ENCODE results near the gene GAL3ST2.

GAL3ST2 gene

DNA sequence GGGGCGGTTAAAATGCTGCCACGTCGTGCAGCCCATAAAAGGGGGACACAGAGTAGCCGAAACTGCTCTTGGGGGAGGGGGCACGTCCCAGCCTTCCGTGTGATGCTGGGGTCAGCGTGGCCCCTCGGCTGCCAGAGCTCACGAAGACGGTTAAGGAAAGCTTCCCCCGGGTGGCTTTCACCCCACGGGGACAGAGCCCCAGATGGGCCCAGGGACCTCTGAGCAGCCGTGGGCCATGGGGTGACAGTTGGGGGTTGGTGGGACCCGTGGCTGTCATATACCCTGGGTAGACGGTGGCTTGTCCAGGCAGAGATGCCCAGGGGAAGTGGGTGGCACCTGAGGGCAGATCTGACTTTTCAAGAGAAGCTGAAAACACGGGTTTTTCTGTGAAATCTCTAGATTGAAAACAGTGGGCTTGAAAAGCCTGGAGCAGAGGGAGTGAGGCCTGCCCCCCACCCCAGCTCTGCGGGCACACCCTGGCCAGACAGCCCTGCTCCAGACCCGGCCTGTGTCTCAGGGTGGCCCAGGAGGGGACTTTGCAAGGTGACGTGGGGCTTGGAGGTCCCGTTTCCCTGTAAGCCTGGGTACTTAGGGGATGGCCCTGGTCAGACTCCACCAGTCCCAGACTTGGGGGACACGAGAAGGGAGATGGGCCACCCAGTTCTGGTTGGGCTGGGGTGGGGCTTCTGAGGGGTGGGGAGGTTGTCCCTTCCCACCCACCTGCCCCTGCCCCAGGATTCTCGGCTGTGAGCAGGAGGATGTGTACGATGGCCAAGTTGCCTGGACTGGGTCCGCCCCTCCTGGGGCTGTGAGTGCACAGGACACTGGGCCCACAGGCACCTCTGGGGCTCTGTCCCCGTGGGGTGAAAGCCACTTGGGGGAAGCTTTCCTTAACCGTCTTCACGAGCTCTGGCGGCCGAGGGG is 33.0 kb downstream of the GAL3ST2 start:
- intact Hi-C loops (cut with micrococcal nuclease): no loop called here
- peaks cover 7% of the 10 kb centered on the region for H3K27me3 Mint-ChIP-seq
- H3K4me1 Mint-ChIP-seq (ENCODE audit: low read depth): no peaks in the 10 kb centered on the region
- H3K36me3 Mint-ChIP-seq (ENCODE audit: low read depth): no peaks in the 10 kb centered on the region
- H3K27ac Mint-ChIP-seq: no peak overlapping the region
- no peak overlapping the region for H3K4me3 Mint-ChIP-seq
- H3K9me3 Mint-ChIP-seq: no peaks in the 10 kb centered on the region

DNA sequence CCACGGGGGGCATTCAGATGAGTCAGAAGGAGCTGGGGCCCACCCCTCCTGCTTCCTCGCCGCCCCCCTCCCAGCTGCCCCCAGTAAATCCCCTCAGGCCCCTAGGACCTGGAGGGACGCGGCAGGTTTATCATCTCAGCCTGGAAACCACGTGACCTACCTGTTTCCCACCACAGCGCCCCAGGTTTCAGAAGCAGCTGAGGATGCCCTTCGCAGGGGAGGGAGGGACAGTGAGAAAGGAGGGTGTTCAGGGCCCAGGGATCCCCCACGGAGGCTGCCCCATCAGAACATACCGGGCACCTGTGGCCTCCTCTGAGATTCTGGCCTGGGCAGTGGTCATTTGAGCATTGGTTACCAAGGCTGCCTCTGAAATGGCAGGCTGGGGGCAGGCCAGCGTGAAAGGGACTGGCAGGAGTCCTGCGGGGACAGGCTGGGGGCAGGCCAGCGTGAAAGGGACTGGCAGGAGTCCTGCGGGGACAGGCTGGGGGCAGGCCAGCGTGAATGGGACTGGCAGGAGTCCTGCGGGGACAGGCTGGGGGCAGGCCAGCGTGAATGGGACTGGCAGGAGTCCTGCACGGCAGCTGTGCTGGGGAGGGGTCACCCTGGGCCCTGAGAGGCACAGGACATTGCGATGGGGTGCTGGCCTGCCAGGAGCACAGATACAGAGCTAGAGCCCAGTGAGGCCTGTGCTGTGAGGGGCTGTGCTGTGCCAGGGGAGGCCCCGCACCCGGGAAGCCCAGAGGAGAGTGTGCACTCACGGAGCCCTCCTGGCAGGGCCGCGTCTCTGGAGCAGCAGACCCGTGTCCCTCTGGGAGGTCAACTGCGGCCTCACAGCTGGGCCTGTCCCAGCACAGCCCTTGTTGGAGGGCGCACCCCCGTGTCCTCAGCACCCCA is 33.9 kb downstream of the GAL3ST2 start:
- H3K36me3 Mint-ChIP-seq (ENCODE audit: low read depth): no peaks in the 10 kb centered on the region
- H3K9me3 Mint-ChIP-seq: no peaks in the 10 kb centered on the region
- no peak overlapping the region for H3K4me3 Mint-ChIP-seq
- intact Hi-C loops (cut with micrococcal nuclease): no loop called here
- H3K27ac Mint-ChIP-seq: no peak overlapping the region
- peaks cover 2% of the 10 kb centered on the region for H3K27me3 Mint-ChIP-seq
- no peaks in the 10 kb centered on the region for H3K4me1 Mint-ChIP-seq (ENCODE audit: low read depth)

- intact Hi-C loops (cut with micrococcal nuclease): no loop called here
- H3K36me3 Mint-ChIP-seq (ENCODE audit: low read depth): no peaks in the 10 kb centered on the region
- H3K4me3 Mint-ChIP-seq: no peak overlapping the region
- H3K9me3 Mint-ChIP-seq: no peaks in the 10 kb centered on the region
- H3K27ac Mint-ChIP-seq: no peak overlapping the region
- peaks cover 2% of the 10 kb centered on the region for H3K27me3 Mint-ChIP-seq
- H3K4me1 Mint-ChIP-seq (ENCODE audit: low read depth): no peaks in the 10 kb centered on the region
Observed at GRCh38 chr2:241811201-241811951, 34.8 kb downstream of the GAL3ST2 start.

DNA sequence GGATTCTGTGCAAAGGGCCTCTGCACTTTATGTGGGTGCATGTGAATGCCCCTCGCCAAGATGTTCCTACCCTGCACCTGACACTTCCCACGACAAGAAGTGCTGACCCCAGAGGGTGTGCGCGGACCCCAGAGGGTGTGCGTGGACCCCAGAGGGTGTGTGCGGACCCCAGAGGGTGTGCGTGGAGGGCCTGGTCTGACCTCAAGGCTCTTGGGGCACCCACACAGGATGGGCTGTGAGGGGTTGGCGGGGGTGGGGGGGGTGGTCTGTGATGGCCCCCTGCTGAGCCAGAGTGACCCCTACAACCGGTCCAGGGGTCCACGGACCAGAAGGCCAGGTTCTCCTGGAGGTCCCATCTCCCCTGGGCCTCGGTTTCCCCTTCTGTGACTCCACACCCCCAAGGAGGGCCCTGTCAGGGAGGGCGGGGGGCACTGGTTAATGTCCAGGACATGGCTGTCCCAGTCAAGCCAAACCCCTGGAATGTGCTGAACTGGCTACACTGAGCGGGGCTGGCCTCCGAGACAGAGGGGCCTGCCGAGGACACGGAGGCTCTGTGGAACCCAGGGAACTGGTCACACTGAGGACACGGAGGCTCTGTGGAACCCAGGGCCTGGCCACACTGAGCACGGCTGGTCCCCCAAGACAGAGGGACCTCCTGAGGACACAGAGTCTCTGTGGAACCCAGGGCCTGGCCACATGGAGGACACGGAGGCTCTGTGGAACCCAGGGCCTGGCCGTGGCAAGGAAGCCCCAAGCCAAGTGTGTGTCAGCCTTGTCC is 35.5 kb downstream of the GAL3ST2 start:
- peaks cover 1% of the 10 kb centered on the region for H3K4me1 Mint-ChIP-seq (ENCODE audit: low read depth)
- H3K4me3 Mint-ChIP-seq: no peak overlapping the region
- H3K27ac Mint-ChIP-seq: no peak overlapping the region
- no peaks in the 10 kb centered on the region for H3K36me3 Mint-ChIP-seq (ENCODE audit: low read depth)
- no peaks in the 10 kb centered on the region for H3K9me3 Mint-ChIP-seq
- H3K27me3 Mint-ChIP-seq: peaks cover 2% of the 10 kb centered on the region
- intact Hi-C loops (cut with micrococcal nuclease): no loop called here

GRCh38 chr2:241812730-241813643 is 36.4 kb downstream of the GAL3ST2 start:
- H3K27ac Mint-ChIP-seq: no peak overlapping the region
- H3K9me3 Mint-ChIP-seq: no peaks in the 10 kb centered on the region
- peaks cover 2% of the 10 kb centered on the region for H3K27me3 Mint-ChIP-seq
- H3K36me3 Mint-ChIP-seq (ENCODE audit: low read depth): no peaks in the 10 kb centered on the region
- intact Hi-C loops (cut with micrococcal nuclease): no loop called here
- no peak overlapping the region for H3K4me3 Mint-ChIP-seq
- H3K4me1 Mint-ChIP-seq (ENCODE audit: low read depth): peaks cover 10% of the 10 kb centered on the region

DNA sequence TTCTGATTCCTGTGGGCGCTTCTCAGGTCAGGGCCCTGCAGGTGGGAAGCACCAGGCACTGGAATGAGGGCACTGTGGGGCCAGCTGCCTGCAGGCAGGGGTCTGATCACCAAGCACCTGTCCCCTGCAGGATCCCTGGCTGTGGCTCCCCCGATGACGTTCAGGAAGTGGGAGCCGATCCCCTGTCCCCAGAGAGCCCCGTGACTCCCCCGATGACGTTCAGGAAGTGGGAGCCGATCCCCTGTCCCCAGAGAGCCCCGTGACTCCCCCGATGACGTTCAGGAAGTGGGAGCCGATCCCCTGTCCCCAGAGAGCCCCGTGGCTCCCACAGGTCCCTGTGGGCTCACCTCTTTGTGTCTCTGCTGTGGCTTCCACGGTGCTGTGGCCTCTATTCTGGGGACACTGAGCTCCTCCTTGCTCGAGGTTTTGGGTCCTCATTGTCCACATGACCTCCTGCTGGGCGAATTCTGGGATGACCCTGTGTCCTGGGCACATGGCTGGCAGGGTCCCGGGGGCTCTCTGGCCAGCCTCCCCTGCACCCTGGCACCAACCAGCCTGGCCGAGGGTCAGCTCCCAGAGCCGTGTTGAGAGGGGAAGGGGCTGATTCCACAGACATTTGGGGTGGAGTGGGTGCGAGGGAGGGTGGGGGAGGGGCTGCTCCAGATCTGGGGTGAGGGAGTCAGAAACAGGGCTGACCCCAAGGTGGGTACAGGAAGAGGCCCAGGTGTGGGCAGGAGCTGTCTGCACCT is 37.2 kb downstream of the GAL3ST2 start:
- Mint-ChIP-seq H3K4me3 (no peak overlapping the region), H3K27me3 (peaks cover 5% of the 10 kb centered on the region), H3K4me1 (ENCODE audit: low read depth) (peaks cover 12% of the 10 kb centered on the region), H3K27ac (no peak overlapping the region), H3K36me3 (ENCODE audit: low read depth) (no peaks in the 10 kb centered on the region), H3K9me3 (no peaks in the 10 kb centered on the region)
- intact Hi-C loops (cut with micrococcal nuclease): no loop called here

- H3K27ac Mint-ChIP-seq: no peak overlapping the region
- peaks cover 12% of the 10 kb centered on the region for H3K4me1 Mint-ChIP-seq (ENCODE audit: low read depth)
- no peaks in the 10 kb centered on the region for H3K9me3 Mint-ChIP-seq
- peaks cover 5% of the 10 kb centered on the region for H3K27me3 Mint-ChIP-seq
- H3K4me3 Mint-ChIP-seq: no peak overlapping the region
- no peaks in the 10 kb centered on the region for H3K36me3 Mint-ChIP-seq (ENCODE audit: low read depth)
- intact Hi-C loops (cut with micrococcal nuclease): no loop called here
Observed at GRCh38 chr2:241814393-241814642, 37.7 kb downstream of the GAL3ST2 start.

GRCh38 chr2:241814643-241815476 is 38.2 kb downstream of the GAL3ST2 start:
- Mint-ChIP-seq H3K9me3 (no peaks in the 10 kb centered on the region), H3K27me3 (peaks cover 5% of the 10 kb centered on the region), H3K4me3 (no peak overlapping the region), H3K27ac (no peak overlapping the region), H3K36me3 (ENCODE audit: low read depth) (no peaks in the 10 kb centered on the region), H3K4me1 (ENCODE audit: low read depth) (peaks cover 12% of the 10 kb centered on the region)
- intact Hi-C loops (cut with micrococcal nuclease): no loop called here

DNA sequence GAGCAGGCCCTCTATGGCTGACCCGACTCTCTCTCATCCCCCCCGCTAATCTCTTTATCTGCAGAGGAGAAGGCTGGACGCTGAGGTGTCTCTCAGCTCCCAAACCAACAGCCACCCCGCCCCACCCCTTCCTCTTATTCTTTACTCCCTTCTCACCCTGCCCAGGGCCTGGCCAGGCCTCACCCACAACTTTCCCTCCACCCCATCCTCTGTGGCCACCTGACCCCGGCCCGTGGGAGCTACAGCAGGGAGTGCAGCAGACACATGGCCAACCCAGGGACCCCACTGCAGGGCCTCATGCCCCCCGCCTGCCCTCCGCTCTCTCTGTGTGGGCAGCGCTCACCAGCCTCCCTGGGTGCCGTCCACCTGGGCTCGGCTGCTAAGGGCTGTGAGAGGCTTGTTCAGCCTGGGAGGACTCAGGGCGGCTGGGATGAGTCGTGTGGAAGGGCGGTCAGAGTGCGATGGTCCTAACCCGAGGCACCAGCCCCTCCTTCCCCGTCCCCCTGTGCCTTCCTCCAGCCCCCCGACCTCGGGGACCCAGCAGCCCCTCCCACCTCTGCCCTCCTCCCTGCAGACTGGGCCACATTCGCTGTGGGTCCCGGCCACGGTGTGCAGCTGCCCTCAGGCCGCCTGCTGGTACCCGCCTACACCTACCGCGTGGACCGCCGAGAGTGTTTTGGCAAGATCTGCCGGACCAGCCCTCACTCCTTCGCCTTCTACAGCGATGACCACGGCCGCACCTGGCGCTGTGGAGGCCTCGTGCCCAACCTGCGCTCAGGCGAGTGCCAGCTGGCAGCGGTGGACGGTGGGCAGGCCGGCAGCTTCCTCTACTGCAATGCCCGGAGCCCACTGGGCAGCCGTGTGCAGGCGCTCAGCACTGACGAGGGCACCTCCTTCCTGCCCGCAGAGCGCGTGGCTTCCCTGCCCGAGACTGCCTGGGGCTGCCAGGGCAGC is 39.1 kb downstream of the GAL3ST2 start:
- intact Hi-C loops (cut with micrococcal nuclease): no loop called here
- Mint-ChIP-seq H3K36me3 (ENCODE audit: low read depth) (no peaks in the 10 kb centered on the region), H3K27ac (no peak overlapping the region), H3K9me3 (no peaks in the 10 kb centered on the region), H3K27me3 (peaks cover 5% of the 10 kb centered on the region), H3K4me3 (no peak overlapping the region), H3K4me1 (ENCODE audit: low read depth) (peaks cover 12% of the 10 kb centered on the region)

GRCh38 chr2:241816431-241817121 is 40.0 kb downstream of the GAL3ST2 start:
- H3K4me1 Mint-ChIP-seq (ENCODE audit: low read depth): peaks cover 12% of the 10 kb centered on the region
- H3K9me3 Mint-ChIP-seq: no peaks in the 10 kb centered on the region
- intact Hi-C loops (cut with micrococcal nuclease): no loop called here
- H3K4me3 Mint-ChIP-seq: no peak overlapping the region
- no peaks in the 10 kb centered on the region for H3K36me3 Mint-ChIP-seq (ENCODE audit: low read depth)
- peaks cover 5% of the 10 kb centered on the region for H3K27me3 Mint-ChIP-seq
- no peak overlapping the region for H3K27ac Mint-ChIP-seq

Data from dendritic cell treated with granulocyte-macrophage colony-stimulating factor and Interleukin-4, amounts not matched to agents 40 ng/mL and 50 ng/mL, for 4 days (primary cell).